ENCODE results near the gene MARCHF2.
A peak's percentile ranks its signal among the peaks of the same experiment; 100 is the strongest.

The MARCHF2 gene

GRCh38 chr19:8396563-8397203 is 16.4 kb upstream of the MARCHF2 start:
- peak; percentile 81 for DNase-seq (ENCODE audit: extremely low spot score)
- CTCF ChIA-PET: interaction anchor here (0.8 to 3.4 kb wide), 7 partner anchors 16 to 109 kb away, joined by 3 to 19 read pairs (median 4); partner anchors contain the start of gene MARCHF2
- TF ChIP-seq CTCF (IDR thresholded peaks at IDR 0.05; ENCODE audit: control extremely low read depth, extremely low read depth, low read depth, missing control alignments): peak; percentile 63
- POLR2A ChIA-PET: no interaction called here

- DNase-seq (ENCODE audit: extremely low spot score): no peak
- POLR2A ChIA-PET: interaction anchor here (0.6 kb wide), 1 partner anchor 110 kb away, joined by 3 read pairs; no protein-coding TSS in a partner anchor
- CTCF ChIA-PET: interaction anchor here (1.1 to 3.4 kb wide), 5 partner anchors 15 to 109 kb away, joined by 3 to 19 read pairs (median 5); partner anchors contain the start of gene MARCHF2
- no peak for TF ChIP-seq CTCF (IDR thresholded peaks at IDR 0.05; ENCODE audit: control extremely low read depth, extremely low read depth, low read depth, missing control alignments)
These were observed 15.8 kb upstream of the MARCHF2 start for GRCh38 chr19:8397271-8397670.

GRCh38 chr19:8397746-8398310 is 15.3 kb upstream of the MARCHF2 start:
- POLR2A ChIA-PET: interaction anchor here (0.6 kb wide), 1 partner anchor 110 kb away, joined by 3 read pairs; no protein-coding TSS in a partner anchor
- TF ChIP-seq CTCF (IDR thresholded peaks at IDR 0.05; ENCODE audit: control extremely low read depth, extremely low read depth, low read depth, missing control alignments): no peak
- DNase-seq (ENCODE audit: extremely low spot score): no peak

GRCh38 chr19:8398311-8398771 is 14.8 kb upstream of the MARCHF2 start:
- no peak for TF ChIP-seq CTCF (IDR thresholded peaks at IDR 0.05; ENCODE audit: control extremely low read depth, extremely low read depth, low read depth, missing control alignments)
- POLR2A ChIA-PET: no interaction called here
- CTCF ChIA-PET: interaction anchor here (1.0 to 3.4 kb wide), 4 partner anchors 14 to 71 kb away, joined by 3 to 19 read pairs (median 12); partner anchors contain the start of gene MARCHF2
- DNase-seq (ENCODE audit: extremely low spot score): no peak

More at GRCh38 chr19:8397746-8398310, 15.3 kb upstream of the MARCHF2 start:
- CTCF ChIA-PET: interaction anchor here (1.0 to 3.4 kb wide), 6 partner anchors 15 to 108 kb away, joined by 3 to 19 read pairs (median 4); partner anchors contain the start of gene MARCHF2

GRCh38 chr19:8399681-8400188 is 13.4 kb upstream of the MARCHF2 start:
- TF ChIP-seq CTCF (IDR thresholded peaks at IDR 0.05; ENCODE audit: control extremely low read depth, extremely low read depth, low read depth, missing control alignments): no peak
- CTCF ChIA-PET: interaction anchor here (3.4 kb wide), 1 partner anchor 13 kb away, joined by 19 read pairs; the partner anchor contains the start of gene MARCHF2

GRCh38 chr19:8401981-8402411 is 11.1 kb upstream of the MARCHF2 start:
- CTCF ChIA-PET: interaction anchor here (2.6 kb wide), 1 partner anchor 11 kb away, joined by 7 read pairs; the partner anchor contains the start of gene MARCHF2
- DNase-seq (ENCODE audit: extremely low spot score): no peak
- POLR2A ChIA-PET: interaction anchor here (0.6 kb wide), 1 partner anchor 1188 kb away, joined by 3 read pairs; no protein-coding TSS in a partner anchor
- no peak for TF ChIP-seq CTCF (IDR thresholded peaks at IDR 0.05; ENCODE audit: control extremely low read depth, extremely low read depth, low read depth, missing control alignments)

More at GRCh38 chr19:8399681-8400188, 13.4 kb upstream of the MARCHF2 start:
- POLR2A ChIA-PET: interaction anchor here (0.7 kb wide), 1 partner anchor 14 kb away, joined by 3 read pairs; no protein-coding TSS in a partner anchor
- no peak for DNase-seq (ENCODE audit: extremely low spot score)
